Neural progenitor cell (in vitro differentiated cells): ENCODE data around the gene ACVR1.

Experiments
- CTCF ChIP-seq: fragments of 200-600 bp; sonication (generic); IDR thresholded peaks from 2 replicates; pipeline ENCODE4 v1.5.1; 2017; ENCODE audit warnings: antibody characterized with exemption, mild to moderate bottlenecking
- EZH2 ChIP-seq: fragments of 200-600 bp; sonication (generic); IDR thresholded peaks from 2 replicates; pipeline ENCODE4 v1.6.1; 2017; ENCODE audit warnings: antibody characterized with exemption, mild to moderate bottlenecking, moderate library complexity

DNA sequence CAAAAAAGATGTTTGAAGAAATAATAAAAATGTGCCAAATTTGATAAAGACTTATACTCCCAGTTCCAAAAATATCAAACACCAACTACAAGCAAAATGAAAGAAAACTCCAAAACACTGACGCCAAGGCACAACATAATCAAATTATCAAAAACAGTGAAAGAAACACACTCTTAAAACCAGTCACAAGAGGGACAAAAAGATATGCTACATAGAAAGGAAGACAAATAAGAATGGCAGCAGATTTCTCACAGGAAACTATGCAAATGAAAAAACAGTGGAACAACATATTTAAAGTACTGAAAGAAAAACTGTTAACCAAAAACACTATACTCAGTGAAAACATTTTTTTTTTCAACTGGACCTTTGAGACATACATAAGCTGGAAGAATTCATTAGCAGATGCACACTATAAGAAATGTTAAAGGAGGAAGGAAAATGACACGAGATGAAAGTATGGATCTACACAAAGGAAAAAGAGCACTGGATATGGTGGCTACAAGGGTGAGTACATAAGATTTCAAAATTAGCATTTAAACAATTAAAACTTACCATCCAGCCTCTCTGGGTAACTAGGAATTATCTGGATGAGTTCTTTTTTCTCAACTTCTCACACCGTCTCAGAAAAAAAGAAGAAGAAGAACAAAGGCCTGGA is 153.4 kb downstream of the ACVR1 start:
- TF ChIP-seq CTCF (no peak), EZH2 (no peak)
